GM12873 (cell line): ENCODE measurements around the gene VDAC1.

Experiments used
- CTCF ChIP-seq: IDR thresholded peaks from 2 replicates; pipeline ENCODE4 v1.5.1; 2012; ENCODE audit warnings: low read depth, mild to moderate bottlenecking, moderate library complexity, low read length, control low read depth; ENCODE audit not compliant: insufficient read depth; ENCODE audit errors: missing control alignments

The VDAC1 gene

DNA sequence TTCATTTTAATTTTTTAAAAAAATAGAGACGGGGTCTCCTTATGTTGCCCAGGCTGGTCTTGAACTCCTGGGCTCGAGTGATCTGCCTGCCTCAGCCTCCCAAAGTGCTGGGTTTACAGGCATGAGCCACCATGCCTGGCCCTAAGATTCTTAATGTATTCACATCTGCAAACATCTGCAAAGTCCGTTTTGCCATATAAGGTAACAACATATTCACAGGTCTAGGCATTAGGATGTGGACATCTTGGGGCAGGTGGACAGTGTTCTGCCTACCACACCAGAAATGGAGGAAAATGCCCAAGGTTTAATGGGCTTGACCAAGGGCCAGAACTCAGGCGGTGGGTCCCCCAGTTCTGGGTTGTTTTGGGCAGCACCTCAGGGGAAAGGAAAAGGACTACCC is 41.6 kb upstream of the VDAC1 start:
- TF ChIP-seq CTCF, result no peak

- no peak for TF ChIP-seq CTCF
Observed at GRCh38 chr5:134043793-134044792, 39.3 kb upstream of the VDAC1 start.

GRCh38 chr5:134041570-134042411 is 37.0 kb upstream of the VDAC1 start:
- no peak for TF ChIP-seq CTCF

GRCh38 chr5:134038138-134038537 is 33.4 kb upstream of the VDAC1 start:
- no peak for TF ChIP-seq CTCF

- TF ChIP-seq CTCF, result no peak
Observed at GRCh38 chr5:134037160-134037559, 32.4 kb upstream of the VDAC1 start.

DNA sequence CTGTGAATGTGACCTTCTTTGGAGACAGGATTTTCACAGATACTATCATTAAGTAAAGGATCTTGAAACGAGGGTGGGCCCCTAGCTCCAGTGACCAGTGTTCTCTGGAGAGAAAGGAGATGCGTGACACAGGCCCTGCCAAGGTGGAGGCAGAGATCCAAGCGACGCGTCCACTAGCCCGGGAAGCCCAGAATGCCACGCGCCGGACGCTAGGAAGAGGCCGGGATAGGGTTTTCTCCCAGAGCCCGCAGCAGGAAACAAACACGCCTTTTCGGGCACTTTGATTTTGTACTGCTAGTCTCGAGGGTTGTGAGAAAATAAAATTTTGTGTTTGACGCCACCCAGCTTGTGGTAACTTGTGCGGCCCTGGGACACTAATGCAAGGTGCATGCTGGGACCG is 29.6 kb upstream of the VDAC1 start:
- TF ChIP-seq CTCF, result no peak

DNA sequence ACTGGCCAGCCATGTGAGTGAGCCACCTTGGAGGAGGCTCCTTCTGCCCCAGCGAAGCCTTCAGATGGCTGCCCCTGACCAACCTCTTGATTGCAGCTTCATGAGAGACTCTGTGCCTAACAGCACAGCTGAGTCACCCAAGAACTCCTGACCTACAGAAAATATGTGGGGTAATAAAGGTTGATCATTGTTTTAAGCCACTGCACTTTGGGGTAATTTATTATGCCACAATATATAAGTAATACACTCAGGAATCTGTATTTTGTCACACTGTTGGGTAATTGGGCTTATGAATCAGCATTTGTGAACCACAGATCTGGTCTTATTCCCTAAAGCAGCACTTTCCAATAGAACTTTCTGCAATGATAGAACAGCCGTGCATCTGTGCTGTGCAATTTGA is 24.4 kb upstream of the VDAC1 start:
- TF ChIP-seq CTCF, result no peak
